Stimulated activated naive CD8-positive, alpha-beta T cell treated with anti-CD3 and anti-CD28 coated beads, Interleukin-15, Interleukin-2, amounts not matched to agents 100 ng/mL and 50 ng/mL, for 24 hours (primary cell): ENCODE measurements around the gene HOXC10.

Experiments
- H3K27ac Mint-ChIP-seq: one replicate; pipeline ENCODE4 v1.8.0; 2021; ENCODE audit warnings: mild to moderate bottlenecking, mixed read lengths
- H3K27me3 Mint-ChIP-seq: one replicate; pipeline ENCODE4 v1.8.0; 2021; ENCODE audit warnings: mixed read lengths
- H3K36me3 Mint-ChIP-seq: one replicate; pipeline ENCODE4 v1.8.0; 2021; ENCODE audit warnings: low read depth, mixed read lengths
- H3K4me1 Mint-ChIP-seq: one replicate; pipeline ENCODE4 v1.8.0; 2021; ENCODE audit warnings: low read depth, mixed read lengths
- H3K4me3 Mint-ChIP-seq: one replicate; pipeline ENCODE4 v1.8.0; 2021; ENCODE audit warnings: mild to moderate bottlenecking, mixed read lengths
- H3K9me3 Mint-ChIP-seq: one replicate; pipeline ENCODE4 v1.8.0; 2021; ENCODE audit warnings: mixed read lengths

The HOXC10 gene

DNA sequence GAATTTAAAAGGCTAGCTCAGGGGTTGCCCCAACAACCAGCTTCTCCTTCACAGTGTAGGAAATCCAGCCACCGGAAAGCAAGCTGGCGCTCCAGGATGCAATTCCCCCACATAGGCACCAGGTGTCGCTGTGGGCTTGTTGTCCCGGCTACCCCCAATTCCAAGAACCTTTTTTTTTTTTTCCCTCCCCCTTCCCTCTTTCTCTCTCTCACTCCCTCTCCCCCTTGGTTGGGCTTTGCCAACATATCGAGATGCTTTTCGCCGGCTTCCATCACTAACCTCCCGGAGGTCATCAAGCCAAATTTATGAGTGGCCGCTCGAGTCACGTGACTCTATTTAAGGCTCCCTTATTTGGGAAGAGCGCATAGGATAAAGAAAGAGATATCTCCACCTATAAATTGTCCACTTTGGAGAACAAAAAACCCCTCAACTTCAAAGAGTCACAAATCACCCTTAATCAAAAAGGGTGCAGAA lies 47.7 kb downstream of the HOXC10 start, which contains the start of gene HOXC5:
HOXC5 (plus strand) TSS at position 424 of the 474 bp plus-strand sequence. CDS start 73 bp downstream, outside the sequence.
- Mint-ChIP-seq H3K27me3 (peaks cover 81% of the 10 kb centered on the region), H3K36me3 (no peaks in the 10 kb centered on the region), H3K27ac (no peak within 1 kb of the TSS), H3K9me3 (no peaks in the 10 kb centered on the region), H3K4me3 (peak within 1 kb of the TSS; percentile 72), H3K4me1 (peaks cover 29% of the 10 kb centered on the region)

DNA sequence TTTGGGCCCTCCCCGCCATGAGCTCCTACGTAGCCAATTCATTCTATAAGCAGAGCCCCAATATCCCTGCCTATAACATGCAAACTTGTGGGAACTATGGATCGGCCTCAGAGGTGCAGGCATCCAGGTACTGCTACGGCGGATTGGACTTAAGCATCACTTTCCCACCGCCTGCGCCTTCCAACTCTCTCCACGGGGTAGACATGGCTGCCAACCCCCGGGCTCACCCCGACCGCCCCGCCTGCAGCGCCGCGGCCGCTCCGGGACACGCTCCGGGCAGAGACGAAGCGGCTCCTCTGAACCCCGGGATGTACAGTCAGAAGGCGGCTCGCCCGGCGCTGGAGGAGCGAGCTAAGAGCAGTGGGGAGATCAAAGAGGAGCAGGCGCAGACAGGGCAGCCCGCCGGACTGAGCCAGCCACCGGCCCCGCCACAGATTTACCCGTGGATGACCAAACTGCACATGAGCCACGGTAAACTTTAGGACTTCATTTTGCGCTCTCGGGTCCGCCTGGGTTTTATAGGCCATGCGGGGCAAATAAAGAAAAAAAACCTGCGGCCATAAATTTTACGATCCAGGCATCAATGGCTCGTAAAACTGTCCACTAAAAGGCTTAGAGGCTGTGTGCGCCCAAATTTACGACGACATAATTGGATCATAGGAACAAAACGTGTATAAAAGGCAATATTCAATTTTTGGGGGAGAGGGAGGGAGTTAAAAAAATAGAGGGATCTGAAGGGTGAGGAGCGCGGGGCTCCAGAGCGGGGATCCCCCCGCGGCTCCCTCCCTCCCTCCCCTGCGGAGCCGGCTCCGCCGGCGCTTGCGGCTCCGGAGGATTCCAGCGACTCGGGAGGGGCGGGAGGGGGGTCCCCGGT lies 48.4 kb downstream of the HOXC10 start:
- H3K9me3 Mint-ChIP-seq = no peaks in the 10 kb centered on the region
- peak overlapping the region; percentile 72 for H3K4me3 Mint-ChIP-seq
- H3K36me3 Mint-ChIP-seq = no peaks in the 10 kb centered on the region
- peaks cover 27% of the 10 kb centered on the region for H3K4me1 Mint-ChIP-seq
- no peak overlapping the region for H3K27ac Mint-ChIP-seq
- peaks cover 81% of the 10 kb centered on the region for H3K27me3 Mint-ChIP-seq

DNA sequence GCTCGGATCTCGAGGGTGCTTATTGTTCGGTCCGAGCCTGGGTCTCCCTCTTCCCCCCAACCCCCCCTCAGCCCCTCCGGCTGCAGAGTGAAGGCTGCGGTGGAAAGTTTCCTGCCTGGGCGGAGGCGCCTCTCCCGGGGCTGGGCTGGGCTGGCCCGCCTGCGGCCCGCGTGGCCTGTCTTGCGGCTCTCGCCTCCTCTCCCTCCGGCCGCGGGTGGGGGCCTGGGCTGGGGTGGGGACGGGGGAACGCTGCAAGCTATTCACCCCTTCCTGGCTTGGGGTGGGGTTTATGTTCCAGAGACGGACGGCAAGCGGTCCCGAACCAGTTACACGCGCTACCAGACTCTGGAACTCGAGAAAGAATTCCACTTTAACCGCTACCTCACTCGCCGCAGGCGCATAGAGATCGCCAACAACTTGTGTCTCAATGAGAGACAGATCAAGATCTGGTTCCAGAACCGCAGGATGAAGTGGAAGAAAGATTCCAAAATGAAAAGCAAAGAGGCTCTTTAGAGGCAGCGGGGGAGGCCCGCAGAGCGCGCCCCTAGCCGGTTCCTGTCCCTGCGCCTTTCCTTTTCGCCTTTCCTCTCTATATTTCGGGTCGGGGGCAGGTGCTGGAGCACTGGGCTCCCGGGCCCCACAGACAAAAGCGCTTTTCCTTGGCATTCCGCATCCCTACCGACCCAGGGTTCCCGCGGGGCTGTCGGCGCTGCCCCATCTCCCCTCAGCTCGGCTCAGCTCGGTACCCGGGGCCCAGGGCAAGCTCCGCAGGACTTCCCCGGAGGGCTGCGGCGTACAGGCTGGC lies 49.2 kb downstream of the HOXC10 start:
- H3K4me3 Mint-ChIP-seq = peak overlapping the region; percentile 56
- H3K27me3 Mint-ChIP-seq = peaks cover 85% of the 10 kb centered on the region
- H3K27ac Mint-ChIP-seq = no peak overlapping the region
- no peaks in the 10 kb centered on the region for H3K36me3 Mint-ChIP-seq
- peaks cover 23% of the 10 kb centered on the region for H3K4me1 Mint-ChIP-seq
- no peaks in the 10 kb centered on the region for H3K9me3 Mint-ChIP-seq

DNA sequence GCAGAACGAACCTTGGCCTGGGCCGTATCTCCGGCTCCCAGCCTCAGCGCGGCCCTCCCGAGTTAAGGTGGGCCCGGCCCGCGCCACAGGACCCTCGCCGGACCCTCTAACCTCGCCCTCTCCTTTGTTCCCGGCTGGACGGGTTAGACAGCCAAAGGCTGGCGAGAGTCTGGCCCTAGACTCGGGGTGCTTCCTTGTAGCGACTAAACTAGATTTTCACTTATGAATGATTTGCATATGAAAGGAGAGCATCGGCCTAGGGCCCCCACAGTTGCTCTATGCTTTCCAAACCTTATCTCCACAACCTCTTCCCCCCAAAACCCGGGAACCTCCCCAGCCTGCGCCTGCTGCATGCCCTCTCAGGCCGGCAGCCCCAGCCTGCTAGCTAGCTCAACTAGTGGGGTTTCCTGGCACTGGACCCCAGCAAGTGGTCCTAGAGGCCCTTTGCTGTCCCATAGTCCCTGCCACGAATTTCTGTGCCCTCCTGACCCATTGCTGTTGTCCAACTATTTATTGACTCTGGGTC lies 49.9 kb downstream of the HOXC10 start:
- H3K27me3 Mint-ChIP-seq = peaks cover 85% of the 10 kb centered on the region
- no peak overlapping the region for H3K27ac Mint-ChIP-seq
- H3K4me3 Mint-ChIP-seq = peak overlapping the region; percentile 7
- no peaks in the 10 kb centered on the region for H3K36me3 Mint-ChIP-seq
- peaks cover 20% of the 10 kb centered on the region for H3K4me1 Mint-ChIP-seq
- no peaks in the 10 kb centered on the region for H3K9me3 Mint-ChIP-seq

DNA sequence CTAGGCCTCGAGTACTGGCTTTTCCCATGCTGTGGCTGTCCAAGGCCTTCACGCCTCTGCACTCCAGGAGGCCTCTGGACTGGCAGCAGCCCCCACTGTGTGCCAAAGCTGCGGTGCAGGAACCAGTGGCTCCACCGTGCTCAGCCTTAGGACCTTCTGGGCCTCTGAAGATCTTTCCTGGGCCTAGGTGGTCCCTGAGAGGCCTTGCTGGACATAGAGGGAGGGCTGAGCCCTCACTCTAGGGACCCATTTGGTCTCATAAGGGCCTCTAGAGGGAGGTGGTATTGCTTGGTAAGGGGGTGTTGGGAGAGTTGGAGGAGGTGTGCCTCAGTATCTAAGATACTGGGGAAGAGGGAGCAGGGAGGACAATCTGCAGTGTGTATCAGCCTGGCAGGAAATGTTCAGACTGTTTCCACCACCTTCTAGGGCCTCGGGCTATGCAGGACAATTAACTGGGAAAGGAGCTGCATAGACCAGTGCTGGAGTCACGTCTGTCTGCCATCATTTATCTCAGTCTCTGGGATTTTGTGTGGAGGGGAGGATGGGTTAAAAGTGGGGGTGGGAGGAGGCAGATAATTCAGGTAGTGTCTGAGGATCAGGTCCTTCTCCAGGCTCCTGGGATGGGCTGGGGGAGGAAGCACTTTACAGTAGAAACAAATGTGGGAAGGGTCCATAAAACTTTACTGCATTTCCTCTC lies 50.8 kb downstream of the HOXC10 start:
- H3K36me3 Mint-ChIP-seq = no peaks in the 10 kb centered on the region
- peaks cover 86% of the 10 kb centered on the region for H3K27me3 Mint-ChIP-seq
- peaks cover 20% of the 10 kb centered on the region for H3K4me1 Mint-ChIP-seq
- no peaks in the 10 kb centered on the region for H3K9me3 Mint-ChIP-seq
- no peak overlapping the region for H3K27ac Mint-ChIP-seq
- H3K4me3 Mint-ChIP-seq = no peak overlapping the region

DNA sequence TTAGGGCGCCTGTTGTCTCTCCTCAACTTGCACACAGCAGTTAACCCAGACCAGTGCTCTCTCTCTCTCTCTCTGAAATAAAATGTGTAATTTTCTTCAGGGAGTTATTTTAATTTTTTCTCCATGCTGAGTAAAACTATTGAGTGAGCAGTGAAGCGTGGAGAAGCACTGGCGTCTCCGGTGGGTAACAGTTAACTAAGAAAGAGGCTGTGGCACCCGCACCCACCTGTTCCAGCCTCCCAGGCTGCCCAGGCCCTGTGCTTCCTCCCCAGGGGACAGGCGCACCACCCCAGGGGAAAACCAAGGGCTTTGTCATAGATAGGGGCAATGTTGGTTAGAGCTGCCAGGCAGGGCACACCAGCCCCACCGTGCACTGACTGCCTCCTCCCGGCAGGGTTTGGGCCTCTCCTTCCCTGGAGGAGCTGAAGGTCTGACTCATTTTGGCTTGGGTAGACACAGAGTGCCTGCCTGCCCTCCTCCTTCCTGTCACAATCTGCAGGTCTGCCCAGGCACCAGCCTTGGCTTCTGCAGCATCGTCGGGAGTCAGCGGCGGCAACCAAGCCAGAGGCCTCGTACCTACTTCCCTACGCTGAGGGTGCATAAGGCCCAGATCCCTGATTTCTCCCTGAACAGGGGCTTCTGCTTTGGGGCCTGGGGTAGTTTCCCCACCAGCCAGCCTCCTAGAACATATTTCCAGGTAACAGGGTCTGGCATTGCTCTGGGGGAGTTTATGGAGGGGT lies 51.8 kb downstream of the HOXC10 start:
- Mint-ChIP-seq H3K27ac (no peak overlapping the region), H3K9me3 (no peaks in the 10 kb centered on the region), H3K4me1 (peaks cover 20% of the 10 kb centered on the region), H3K27me3 (peaks cover 85% of the 10 kb centered on the region), H3K36me3 (no peaks in the 10 kb centered on the region), H3K4me3 (no peak overlapping the region)

DNA sequence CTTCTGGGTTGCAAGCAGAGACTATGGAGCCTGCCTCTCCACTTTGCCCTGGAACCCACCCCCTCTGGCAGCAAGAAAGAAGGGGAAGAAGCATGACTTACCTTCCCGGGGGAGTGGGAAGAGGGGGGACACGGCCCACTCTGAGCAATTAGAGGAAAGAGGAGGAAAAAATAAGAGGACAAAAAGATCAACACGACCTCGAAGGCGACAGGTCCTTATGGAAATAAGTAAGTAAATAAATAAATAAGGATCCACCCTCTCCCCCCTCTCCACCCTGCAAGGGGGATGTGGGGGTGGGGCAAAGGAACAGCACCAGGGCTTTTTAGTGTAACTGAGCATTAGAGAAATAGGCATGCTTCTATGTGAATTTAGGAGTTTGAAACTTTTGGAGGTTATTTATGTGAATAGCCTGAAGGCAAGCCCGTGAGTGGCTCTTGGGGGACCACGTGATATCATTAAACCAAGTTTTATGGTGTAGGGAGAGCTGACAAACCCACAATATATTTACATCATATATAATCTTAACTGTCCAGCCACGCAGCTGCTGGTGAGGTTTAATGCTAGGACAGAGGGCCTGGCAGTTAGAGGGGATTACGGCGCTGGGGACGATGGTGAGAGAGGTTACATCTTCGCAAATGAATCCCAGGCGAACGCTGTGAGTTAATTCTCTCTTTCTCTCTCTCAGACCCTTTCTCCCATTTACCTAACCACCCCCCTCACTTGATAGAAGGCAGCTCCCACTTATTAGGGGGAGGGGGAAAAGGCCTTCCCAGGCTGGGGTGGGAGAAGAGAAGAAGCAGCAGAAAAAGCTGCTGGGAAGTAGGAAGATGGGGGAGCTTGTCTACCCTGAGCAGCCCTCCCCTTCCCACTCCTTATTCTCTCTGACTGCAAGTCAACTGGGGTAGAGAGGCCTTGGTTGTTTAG lies 52.7 kb downstream of the HOXC10 start:
- Mint-ChIP-seq H3K27ac (no peak overlapping the region), H3K4me3 (no peak overlapping the region)

DNA sequence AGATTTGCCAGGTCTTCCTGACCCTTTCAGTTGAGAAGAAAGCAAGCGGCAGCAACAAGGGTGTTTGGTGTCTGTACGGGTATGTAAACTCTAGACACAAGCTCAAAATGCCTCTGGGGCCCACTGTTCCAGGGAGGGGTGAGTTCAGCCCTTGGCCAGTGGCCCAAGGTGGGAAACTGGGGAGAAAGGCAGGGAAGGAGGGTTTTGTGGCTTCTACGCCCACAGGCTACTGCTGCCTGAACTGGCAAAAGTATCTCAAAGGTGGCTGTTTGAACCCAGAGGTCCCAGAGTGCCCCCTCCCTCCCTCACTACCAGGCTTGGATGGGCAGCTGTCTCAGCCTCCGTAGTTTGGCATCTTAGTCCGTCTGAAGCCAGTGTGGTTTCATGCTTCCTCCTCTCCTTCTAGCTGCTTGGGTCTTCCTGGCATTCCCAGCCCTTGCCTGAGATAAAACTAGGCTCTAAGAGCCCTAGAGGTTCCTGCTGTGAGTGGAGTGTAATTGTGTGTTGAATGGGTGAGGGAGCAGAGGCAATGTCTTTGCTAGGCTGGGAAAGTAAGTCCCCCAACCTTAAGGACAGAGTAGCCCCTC lies 53.4 kb downstream of the HOXC10 start:
- no peak overlapping the region for H3K27ac Mint-ChIP-seq
- H3K9me3 Mint-ChIP-seq = no peaks in the 10 kb centered on the region
- H3K4me3 Mint-ChIP-seq = no peak overlapping the region
- H3K27me3 Mint-ChIP-seq = peaks cover 85% of the 10 kb centered on the region
- peaks cover 11% of the 10 kb centered on the region for H3K4me1 Mint-ChIP-seq
- H3K36me3 Mint-ChIP-seq = no peaks in the 10 kb centered on the region

More for the DNA sequence above, 52.7 kb downstream of the HOXC10 start:
- H3K27me3 Mint-ChIP-seq = peaks cover 84% of the 10 kb centered on the region
- H3K9me3 Mint-ChIP-seq = no peaks in the 10 kb centered on the region
- H3K4me1 Mint-ChIP-seq = peaks cover 19% of the 10 kb centered on the region
- H3K36me3 Mint-ChIP-seq = no peaks in the 10 kb centered on the region

DNA sequence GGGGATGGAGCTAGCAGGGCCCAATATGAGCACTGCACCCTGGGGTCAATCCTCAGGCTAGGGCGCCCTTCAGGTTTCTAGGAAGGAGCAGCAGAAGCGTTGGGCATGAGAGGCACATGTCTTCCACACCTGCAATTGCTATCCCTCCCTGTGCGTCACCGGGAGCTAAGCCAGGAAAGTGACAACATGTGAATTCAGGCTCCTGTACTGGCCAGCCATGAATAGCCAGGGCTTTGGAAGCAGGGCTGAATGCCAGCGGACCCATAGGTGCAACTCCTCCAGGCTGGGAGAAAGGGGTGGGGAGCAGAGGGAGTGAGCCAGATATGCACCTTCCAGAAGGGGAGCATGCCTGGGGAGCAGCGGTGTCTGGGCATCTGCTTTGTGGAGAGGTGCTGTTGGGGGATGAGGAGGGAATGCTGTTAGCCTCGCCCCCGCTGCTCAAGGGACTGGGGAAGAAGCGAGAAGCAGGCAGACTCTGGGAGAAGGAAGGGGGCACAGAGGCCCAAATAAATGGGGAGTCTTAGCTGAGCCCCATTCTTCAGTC lies 54.0 kb downstream of the HOXC10 start:
- Mint-ChIP-seq H3K4me1 (peaks cover 8% of the 10 kb centered on the region), H3K27me3 (peaks cover 87% of the 10 kb centered on the region), H3K36me3 (no peaks in the 10 kb centered on the region), H3K4me3 (no peak overlapping the region), H3K27ac (no peak overlapping the region), H3K9me3 (no peaks in the 10 kb centered on the region)

DNA sequence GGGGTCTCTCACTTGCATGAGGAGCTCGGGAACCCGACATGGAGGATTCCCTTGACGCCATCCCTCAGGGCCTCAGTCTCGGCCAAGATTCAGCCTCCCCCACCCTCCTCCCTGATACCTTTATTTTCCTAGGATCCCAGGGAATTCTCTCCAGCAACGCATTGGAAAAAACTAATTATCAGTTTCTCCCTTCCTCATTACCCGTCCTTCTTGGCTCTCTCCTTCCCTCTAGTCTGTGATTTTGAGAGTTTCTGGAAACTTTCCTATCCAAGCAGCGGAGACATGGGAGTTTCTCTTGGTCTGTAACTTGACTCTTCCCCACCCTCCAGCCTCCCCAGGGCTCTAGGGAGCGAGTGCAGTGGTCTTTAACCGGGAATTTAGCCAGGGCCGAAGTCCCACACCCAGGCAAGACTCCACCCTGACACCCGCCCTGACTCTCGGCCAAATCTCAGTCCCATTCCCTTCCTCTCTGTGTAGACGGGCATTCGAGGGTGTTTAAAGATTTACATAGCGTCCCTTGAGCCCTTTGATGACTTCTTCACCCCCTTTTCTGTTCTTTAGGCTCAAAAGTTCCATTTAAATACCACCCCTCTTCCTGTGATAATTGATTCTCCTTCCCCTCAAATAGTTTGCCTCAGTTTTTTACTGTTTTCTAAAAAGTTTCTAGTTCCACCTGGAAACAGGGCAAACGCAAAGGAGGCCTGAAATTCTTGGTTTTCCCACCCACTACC lies 54.6 kb downstream of the HOXC10 start:
- no peaks in the 10 kb centered on the region for H3K36me3 Mint-ChIP-seq
- H3K4me1 Mint-ChIP-seq = peaks cover 6% of the 10 kb centered on the region
- no peaks in the 10 kb centered on the region for H3K9me3 Mint-ChIP-seq
- no peak overlapping the region for H3K27ac Mint-ChIP-seq
- peaks cover 89% of the 10 kb centered on the region for H3K27me3 Mint-ChIP-seq
- H3K4me3 Mint-ChIP-seq = no peak overlapping the region
